M059J (cell line): ENCODE results near the gene RSBN1. TPM values are rescaled to one million over a fixed set of nuclear protein-coding genes. Genes with fewer than 3 reads are reported as not detected.

Source experiments
- DNase-seq: peaks from one replicate; pipeline ENCODE4 v3.0.0-alpha.2; 2012; ENCODE audit warnings: low read depth
- total RNA-seq: library from RNA; depleted of rRNA; stranded (reverse); fragments of >200 nt; shearing (Covaris generic); gene quantifications from 2 replicates; pipeline ENCODE4 v1.2.3, GENCODE V29; 2014

RSBN1 gene
- total RNA-seq, 1 experiment from 2014 or later, result 12.4 TPM

GRCh38 chr1:113812661-113813135, 422 bp upstream of the RSBN1 start:
- DNase-seq, result no peak

GRCh38 chr1:113811156-113811887, 954 bp downstream of the RSBN1 start:
- peak; percentile 55 for DNase-seq

GRCh38 chr1:113809670-113810602, 2.3 kb downstream of the RSBN1 start:
- DNase-seq, result peak; percentile 86

GRCh38 chr1:113808450-113809195, 3.7 kb downstream of the RSBN1 start:
- no peak for DNase-seq

GRCh38 chr1:113805639-113806038, 6.6 kb downstream of the RSBN1 start:
- DNase-seq, result no peak

- DNase-seq, result no peak
Measured at GRCh38 chr1:113805256-113805531, 7.1 kb downstream of the RSBN1 start.

- peak; percentile 75 for DNase-seq
Measured at GRCh38 chr1:113804421-113805255, 7.6 kb downstream of the RSBN1 start.

GRCh38 chr1:113802367-113803007, 9.8 kb downstream of the RSBN1 start:
- no peak for DNase-seq

- no peak for DNase-seq
Measured at GRCh38 chr1:113800487-113800886, 11.8 kb downstream of the RSBN1 start.

- no peak for DNase-seq
Measured at GRCh38 chr1:113797472-113797871, 14.8 kb downstream of the RSBN1 start.

- no peak for DNase-seq
Measured at GRCh38 chr1:113793878-113794834, 18.1 kb downstream of the RSBN1 start.

GRCh38 chr1:113792986-113793385, 19.3 kb downstream of the RSBN1 start:
- DNase-seq, result peak; percentile 71

- no peak for DNase-seq
Measured at GRCh38 chr1:113792471-113792870, 19.8 kb downstream of the RSBN1 start.

- no peak for DNase-seq
Measured at GRCh38 chr1:113788802-113789201, 23.5 kb downstream of the RSBN1 start.

- no peak for DNase-seq
Measured at GRCh38 chr1:113787663-113788062, 24.6 kb downstream of the RSBN1 start.

GRCh38 chr1:113786069-113786468, 26.2 kb downstream of the RSBN1 start:
- peak; percentile 39 for DNase-seq

GRCh38 chr1:113784104-113784779, 28.0 kb downstream of the RSBN1 start:
- DNase-seq, result peak; percentile 34

- DNase-seq, result peak; percentile 42
Measured at GRCh38 chr1:113783254-113784103, 28.8 kb downstream of the RSBN1 start.
